Measurements from ENCODE around the gene PTPRE. TPM values are rescaled to one million over a fixed set of nuclear protein-coding genes. Genes with fewer than 3 reads are reported as not detected.

The PTPRE gene
- total and polyA plus RNA-seq, 7 donors = 0.48 to 4.5 (median 2.7) TPM

- H3K27me3 ChIP-seq (ENCODE audit: insufficient read depth in 3 of 3, low read length in 2 of 3) = peaks cover 0 to 3% (median 0%) of the 10 kb centered on the region in 3 donors
- ATAC-seq (no peak), DNase-seq (no peak)
- no peak for TF ChIP-seq CTCF (IDR thresholded peaks at IDR 0.05)
- no peaks in the 10 kb centered on the region for H3K9me3 ChIP-seq
- intact Hi-C loops (cut with DNase I) = no loop called here
- H3K4me3 ChIP-seq = no peak overlapping the region
- WGBS, 3 donors = 59 to 80% (median 62%) methylated on average over 7 to 8 of the region's 8 CpGs
- no peaks in the 10 kb centered on the region for H3K36me3 ChIP-seq (ENCODE audit: insufficient read depth in 1 of 2, low read depth in 1 of 2)
- H3K4me1 ChIP-seq = no peaks in the 10 kb centered on the region
- H3K27ac ChIP-seq = no peak overlapping the region
Observed at GRCh38 chr10:128040681-128041080, 133.8 kb downstream of the PTPRE start.

GRCh38 chr10:128042131-128042610 lies 135.3 kb downstream of the PTPRE start:
- no peak for DNase-seq
- WGBS, 3 donors = 69 to 84% (median 73%) methylated on average over 17 of the region's 17 CpGs
- H3K36me3 ChIP-seq (ENCODE audit: insufficient read depth in 1 of 2, low read depth in 1 of 2) = no peaks in the 10 kb centered on the region
- no peak for ATAC-seq
- H3K9me3 ChIP-seq = no peaks in the 10 kb centered on the region
- no peak overlapping the region for H3K4me3 ChIP-seq
- intact Hi-C loops (cut with DNase I) = no loop called here
- H3K27me3 ChIP-seq (ENCODE audit: insufficient read depth in 3 of 3, low read length in 2 of 3) = peaks cover 0 to 3% (median 0%) of the 10 kb centered on the region in 3 donors
- H3K4me1 ChIP-seq = no peaks in the 10 kb centered on the region
- H3K27ac ChIP-seq = no peak overlapping the region
- TF ChIP-seq CTCF (IDR thresholded peaks at IDR 0.05) = no peak

GRCh38 chr10:128043259-128044045 lies 136.5 kb downstream of the PTPRE start:
- DNase-seq = no peak
- WGBS, 3 donors = 76 to 78% (median 77%) methylated on average over 18 of the region's 18 CpGs
- Histone ChIP-seq H3K27ac (no peak overlapping the region), H3K36me3 (ENCODE audit: insufficient read depth in 1 of 2, low read depth in 1 of 2) (no peaks in the 10 kb centered on the region), H3K9me3 (no peaks in the 10 kb centered on the region), H3K27me3 (ENCODE audit: insufficient read depth in 3 of 3, low read length in 2 of 3) (peaks cover 0 to 3% (median 0%) of the 10 kb centered on the region in 3 donors), H3K4me3 (no peak overlapping the region), H3K4me1 (no peaks in the 10 kb centered on the region)
- intact Hi-C loops (cut with DNase I) = no loop called here
- no peak for TF ChIP-seq CTCF (IDR thresholded peaks at IDR 0.05)
- no peak for ATAC-seq

GRCh38 chr10:128044186-128044585 lies 137.3 kb downstream of the PTPRE start:
- 82 to 93% (median 85%) methylated on average over 3 of the region's 3 CpGs for WGBS, 3 donors
- H3K27ac ChIP-seq = no peak overlapping the region
- H3K4me1 ChIP-seq = no peaks in the 10 kb centered on the region
- intact Hi-C loops (cut with DNase I) = no loop called here
- H3K36me3 ChIP-seq (ENCODE audit: insufficient read depth in 1 of 2, low read depth in 1 of 2) = no peaks in the 10 kb centered on the region
- TF ChIP-seq CTCF (IDR thresholded peaks at IDR 0.05) = no peak
- H3K27me3 ChIP-seq (ENCODE audit: insufficient read depth in 3 of 3, low read length in 2 of 3) = peaks cover 0 to 3% (median 0%) of the 10 kb centered on the region in 3 donors
- DNase-seq (no peak), ATAC-seq (no peak)
- H3K9me3 ChIP-seq = no peaks in the 10 kb centered on the region
- no peak overlapping the region for H3K4me3 ChIP-seq
